AG10803 (cell line): ENCODE results near the gene SLC7A14.

Experiments
- DNase-seq: peaks from one replicate; pipeline ENCODE4 v3.0.0; 2010; ENCODE audit warnings: low read depth
- H3K4me3 ChIP-seq: 2 replicates; pipeline ENCODE4 v1.5.1; 2011; ENCODE audit warnings: mild to moderate bottlenecking, low read length, control low read depth
- CTCF ChIP-seq: conservative IDR thresholded peaks from 2 replicates; pipeline ENCODE4 v1.5.1; 2011; ENCODE audit warnings: mild to moderate bottlenecking, low read length, control low read depth, inconsistent platforms

The SLC7A14 gene

DNA sequence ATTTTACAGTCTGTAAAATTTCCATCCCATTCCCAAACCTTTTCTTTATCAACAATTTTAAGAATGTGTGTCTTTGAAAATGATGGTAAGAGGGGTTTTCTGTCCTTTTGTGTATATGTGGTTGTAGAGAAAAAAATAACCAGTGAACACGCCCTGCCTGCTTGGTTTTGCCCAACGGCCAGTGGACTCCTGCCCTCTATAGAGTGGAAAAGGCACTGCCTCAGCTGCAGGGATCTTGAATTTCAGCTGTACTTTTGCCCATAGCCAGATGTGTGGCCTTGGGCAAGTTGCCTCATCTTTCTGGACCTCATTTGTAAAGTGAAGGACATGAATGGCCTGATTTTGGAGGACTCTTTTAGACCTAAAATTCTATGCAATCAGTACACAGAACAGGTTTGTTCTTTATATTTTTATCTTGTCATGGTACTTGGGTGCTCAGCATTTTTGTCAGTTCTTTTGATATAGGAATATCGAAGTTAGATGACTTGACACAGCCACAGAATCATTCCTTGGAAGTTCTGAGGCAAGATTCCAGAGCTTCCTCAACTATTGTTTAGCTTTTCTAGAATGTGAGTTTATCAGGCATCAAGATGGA lies 86.2 kb downstream of the SLC7A14 start:
- DNase-seq = peak; percentile 89
- H3K4me3 ChIP-seq = no peak overlapping the region
- TF ChIP-seq CTCF = peak; percentile 89

DNA sequence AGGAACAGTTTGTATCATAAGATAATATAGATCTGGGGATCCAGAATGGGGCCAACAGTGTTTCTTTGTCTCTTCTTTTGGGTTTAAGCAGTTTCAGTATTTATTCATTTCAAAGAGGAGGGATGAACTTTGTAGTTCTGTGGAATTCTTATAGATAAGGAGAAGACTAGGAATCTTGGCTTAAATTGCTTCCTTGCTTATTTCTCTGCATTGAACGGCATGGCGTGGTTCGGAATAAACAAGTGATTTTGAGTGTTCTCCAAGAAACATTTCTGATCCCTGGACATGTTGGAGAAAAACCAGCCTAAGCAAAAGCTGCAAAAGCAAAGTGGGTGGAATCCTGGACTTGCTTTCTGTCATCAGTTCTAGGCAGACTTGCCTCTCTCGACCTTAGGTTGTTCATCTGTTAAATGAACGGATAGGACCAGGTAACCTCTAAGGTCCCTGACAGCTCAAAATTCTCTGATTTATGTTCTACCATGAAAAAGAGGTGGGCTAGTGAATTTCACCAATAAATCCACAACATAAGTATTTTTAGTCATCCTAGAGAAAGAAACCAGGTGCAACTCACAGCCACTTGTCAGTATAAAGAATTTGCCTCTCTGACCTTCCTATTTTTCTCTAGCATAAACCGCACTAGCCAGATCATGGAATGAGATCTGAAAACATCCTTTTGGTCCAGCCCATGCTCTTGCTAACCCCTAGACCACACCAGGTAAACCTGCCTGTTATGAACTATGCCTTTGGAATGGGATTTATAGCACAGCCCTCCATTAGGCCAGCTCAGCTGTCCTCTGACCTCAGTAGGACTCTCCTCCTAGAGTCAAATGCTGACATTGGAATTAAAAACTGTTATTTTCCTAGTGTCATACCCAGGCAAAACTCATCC lies 88.4 kb downstream of the SLC7A14 start:
- no peak for TF ChIP-seq CTCF
- no peak for DNase-seq
- H3K4me3 ChIP-seq = no peak overlapping the region

DNA sequence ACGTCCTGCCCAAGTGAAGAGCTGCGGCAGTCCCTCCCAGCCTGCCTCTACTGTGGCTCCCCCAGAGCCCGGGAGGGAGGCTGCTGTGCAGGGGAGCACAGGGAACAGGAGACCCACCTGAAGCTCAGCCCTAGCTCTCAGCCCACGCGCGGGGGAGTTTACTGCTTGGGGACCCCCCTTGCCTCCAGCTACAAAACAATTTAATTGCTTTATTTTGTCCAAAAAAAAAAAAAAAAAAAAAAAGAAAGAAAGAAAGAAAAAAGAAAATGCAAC lies 89.1 kb downstream of the SLC7A14 start:
- no peak for DNase-seq
- TF ChIP-seq CTCF = no peak
- H3K4me3 ChIP-seq = no peak overlapping the region

GRCh38 chr3:170496026-170496867 lies 89.6 kb downstream of the SLC7A14 start:
- H3K4me3 ChIP-seq = no peak overlapping the region
- DNase-seq = no peak
- TF ChIP-seq CTCF = no peak

DNA sequence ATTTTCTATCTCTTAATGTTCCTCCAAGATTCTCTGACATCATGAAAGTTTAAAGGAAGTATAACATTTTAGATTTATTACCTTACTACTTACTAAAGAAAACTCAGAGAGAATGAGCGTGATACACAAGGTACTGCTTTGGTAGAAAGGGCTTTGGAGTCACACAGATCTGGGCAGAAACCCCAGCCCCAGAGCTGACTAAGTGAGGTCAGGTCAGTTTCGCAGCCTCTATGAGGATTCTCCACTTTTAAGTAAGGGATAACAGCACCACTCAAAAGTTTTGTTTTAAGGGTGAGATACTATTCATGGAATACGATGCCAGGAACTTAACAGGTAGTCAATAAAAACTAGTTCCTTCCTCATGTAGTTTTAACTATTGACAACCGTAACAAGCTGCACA lies 91.1 kb downstream of the SLC7A14 start:
- no peak for DNase-seq
- no peak for TF ChIP-seq CTCF
- no peak overlapping the region for H3K4me3 ChIP-seq

DNA sequence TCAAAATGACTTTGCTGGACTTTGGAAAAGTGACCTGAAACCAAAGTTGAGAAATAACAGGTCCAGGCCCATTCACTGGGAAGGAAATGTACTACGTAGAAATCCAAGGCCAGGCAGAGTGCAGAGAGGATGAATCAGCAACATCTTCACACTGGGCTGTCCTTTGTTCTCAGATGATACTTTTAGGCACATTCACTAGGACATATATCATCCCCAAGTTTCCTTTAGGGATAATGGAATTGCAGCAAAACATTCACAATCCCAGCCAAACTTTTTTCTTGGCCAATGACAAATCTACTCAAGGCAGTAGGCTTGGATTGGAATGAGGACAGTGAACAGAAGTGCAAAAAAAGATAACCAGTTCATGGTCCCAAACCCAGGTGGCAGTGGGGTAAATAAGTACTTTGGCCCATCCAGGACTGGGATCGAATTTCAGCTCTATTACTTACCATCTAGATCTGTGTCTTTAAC lies 92.1 kb downstream of the SLC7A14 start:
- TF ChIP-seq CTCF = no peak
- DNase-seq = peak; percentile 88
- H3K4me3 ChIP-seq = no peak overlapping the region
